Left cardiac atrium (tissue), 4 donors: Measurements from ENCODE around the gene MAP6D1. TPM values are rescaled to one million over a fixed set of nuclear protein-coding genes. Genes with fewer than 3 reads are reported as not detected.

Source experiments
- ATAC-seq, 2 donors: fragments of 200-7000 bp; cut with Tn5 transposase; one replicate each; pipeline ENCODE4 v1.9.1; 2020; ENCODE audit warnings: mild to moderate bottlenecking in 2 of 2, moderate library complexity in 2 of 2
- DNase-seq: peaks from one replicate; pipeline ENCODE4 v3.0.0-alpha.2; 2020
- intact Hi-C, 2 donors: fragments of 100-400 bp; cut with DNase I; formaldehyde crosslinking; loops; one replicate each; pipeline versions ENCODE4 v1.14.1 to v1.15.1; 2022 to 2023
- long read RNA-seq: library from polyadenylated mRNA; unstranded; transcript quantifications from one replicate; pipeline ENCODE4 v2.0.0, GENCODE V29; 2021
- total RNA-seq, 2 donors: library from RNA; stranded (reverse); fragmentation: NEBNext Ultra II Directional; extraction: Animal tissue kit (Norgen Biotek cat#: 25700); gene quantifications; one replicate each; pipeline ENCODE4 v1.2.1, GENCODE V29; 2021
- donor health status: DM: no; HTN: yes; CAD: no.
- donor health status: DM: no; HTN: yes; CAD: no; lungs with severe emphysema.
- donor health status: DM: yes; HTN: yes; CAD: no.
- donor health status: Dilated cardiomyopathy.

MAP6D1 gene
- 1 to 10 TPM; 2.0 to 2.2 TPM for total RNA-seq
- long read RNA-seq, partial matches to known transcripts = 0 of 1 reads
- long read RNA-seq, other reads (novel, unspliced or antisense) = 0 of 1 reads

DNA sequence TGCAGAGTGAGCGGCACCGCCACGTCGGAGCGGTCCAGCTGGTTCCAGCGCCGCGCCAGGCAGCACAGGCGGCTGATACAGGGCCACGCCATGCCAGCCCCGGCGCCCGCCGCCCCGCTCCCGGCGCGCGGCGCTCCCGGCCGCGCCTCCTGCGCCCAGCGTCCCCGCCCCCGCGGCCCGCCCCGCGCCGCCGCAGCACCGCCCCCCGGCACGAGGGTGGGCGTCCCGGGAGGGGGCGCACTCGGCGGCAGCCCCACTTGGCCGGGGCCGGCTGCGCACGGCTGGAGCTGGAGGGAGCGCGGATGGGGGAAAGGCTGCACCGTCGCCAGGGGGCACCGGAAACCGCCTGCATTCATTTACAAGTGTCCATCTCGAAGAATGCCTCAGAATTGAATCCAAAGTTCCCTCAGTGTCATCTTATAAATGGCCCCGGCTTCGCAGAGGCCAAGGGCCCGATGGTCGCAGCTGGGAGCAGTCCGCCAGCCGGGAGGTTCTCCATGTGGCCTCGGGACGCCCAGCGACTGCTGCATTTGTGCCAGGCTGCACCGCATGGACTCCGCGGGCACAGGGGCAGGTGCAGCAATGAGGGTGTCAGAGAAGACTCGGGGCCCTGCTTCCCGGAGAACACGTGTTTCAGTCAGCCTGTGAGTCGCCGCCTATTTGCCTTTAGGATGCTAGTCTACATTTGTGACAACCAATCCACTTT lies at the start of gene MAP6D1:
Gene MAP6D1 (minus strand): TSS at position 122 of the 706 bp plus-strand sequence. CDS start 30 bp downstream, at position 92.
- intact Hi-C loops = no loop called here
- peak; percentile 67 to 85 for ATAC-seq
- no peak for DNase-seq

DNA sequence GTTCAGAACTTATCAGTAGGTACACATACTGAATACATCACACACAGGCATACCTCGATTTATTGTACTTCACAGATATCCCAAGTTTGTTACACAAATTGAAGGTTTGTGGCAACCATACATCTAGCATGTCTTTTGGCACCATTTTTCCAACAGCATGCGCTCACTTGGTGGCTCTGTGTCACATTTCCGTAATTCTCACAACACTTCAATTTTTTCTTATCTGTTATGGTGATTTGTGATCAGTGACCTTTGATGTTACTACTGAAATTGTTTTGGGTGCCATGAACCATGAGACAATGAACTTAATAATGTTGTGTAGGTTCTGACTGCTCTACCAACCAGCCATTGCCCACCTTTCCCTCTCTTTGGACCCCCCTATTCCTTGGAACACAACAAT lies 48.5 kb upstream of the MAP6D1 start:
- no peak for DNase-seq
- ATAC-seq = no peak
- intact Hi-C loops = no loop called here

DNA sequence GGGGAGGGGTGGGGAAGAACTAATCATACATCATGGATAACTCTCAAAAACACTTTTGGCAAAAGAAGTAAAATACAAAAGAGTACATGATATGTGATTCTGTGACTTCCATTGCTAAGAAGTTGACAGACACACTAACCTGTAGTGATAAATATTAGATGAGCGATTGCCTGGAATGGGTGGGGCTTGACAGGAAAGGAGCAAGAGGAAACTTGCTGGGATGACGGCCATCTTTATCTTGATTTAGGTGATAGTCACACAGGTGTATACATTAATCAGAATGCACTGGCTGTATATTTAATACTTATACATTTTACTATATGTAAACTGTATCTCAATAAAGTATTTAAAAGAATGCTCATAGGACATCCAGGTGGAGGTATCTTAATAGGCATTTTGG lies 46.2 kb upstream of the MAP6D1 start:
- ATAC-seq (no peak), DNase-seq (no peak)
- intact Hi-C loops = no loop called here

DNA sequence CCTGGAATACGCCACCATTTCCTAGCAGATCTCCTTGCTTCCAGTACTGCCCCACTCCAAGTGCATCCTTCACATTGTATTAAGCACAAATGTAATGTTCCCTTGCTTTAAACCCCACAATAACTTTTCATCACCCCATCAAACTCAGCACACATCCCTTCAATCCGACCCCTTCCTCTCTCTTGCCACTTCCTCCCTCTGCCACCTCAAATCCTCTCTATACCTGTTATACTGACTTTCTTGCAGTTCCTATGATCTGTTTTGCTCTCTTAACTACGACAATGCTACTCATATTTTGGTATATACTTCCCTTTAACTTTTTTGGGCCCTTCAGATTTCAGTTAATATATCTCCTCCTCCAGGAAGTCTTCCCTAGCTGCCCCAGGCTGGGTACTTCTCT lies 45.2 kb upstream of the MAP6D1 start:
- DNase-seq = no peak
- intact Hi-C loops = no loop called here
- no peak for ATAC-seq

DNA sequence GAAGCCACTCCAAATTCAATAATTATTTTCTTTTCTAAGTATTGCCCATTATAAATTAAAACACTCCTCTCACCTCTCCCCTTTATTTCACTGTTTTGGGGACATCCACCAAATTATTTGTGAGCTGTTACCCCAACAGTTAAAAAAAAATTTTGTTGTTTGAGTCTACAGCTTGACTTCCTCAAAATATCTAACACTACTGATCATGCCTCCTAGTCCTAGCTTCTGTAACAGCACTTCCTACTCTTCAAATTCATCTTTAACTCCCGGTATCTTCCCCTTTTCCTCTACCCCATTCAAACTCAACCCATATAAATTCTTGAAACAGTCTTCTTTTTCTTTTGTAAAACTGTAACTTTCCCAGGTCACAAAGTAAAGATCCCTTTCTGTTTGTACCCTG lies 43.4 kb upstream of the MAP6D1 start:
- ATAC-seq = no peak
- intact Hi-C loops = no loop called here
- DNase-seq = no peak

DNA sequence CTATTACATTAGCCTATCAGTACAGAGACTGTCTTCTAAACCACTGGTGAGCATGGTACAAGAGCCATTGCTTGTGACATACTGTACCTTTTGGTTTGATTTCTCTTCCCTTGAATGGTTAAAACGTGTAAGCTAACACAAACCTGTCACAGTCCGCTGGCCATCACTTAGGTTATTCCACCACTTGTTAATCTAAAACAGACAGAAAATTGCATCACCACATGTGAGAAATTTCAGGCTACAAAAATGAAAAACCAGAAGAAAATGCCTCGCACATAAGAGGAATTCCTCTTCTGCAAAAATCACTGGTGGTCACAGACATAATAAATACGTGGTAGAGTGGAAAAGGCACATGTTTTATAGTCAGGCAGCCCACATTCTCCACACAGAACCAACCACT lies 37.2 kb upstream of the MAP6D1 start:
- DNase-seq = no peak
- intact Hi-C loops = no loop called here

DNA sequence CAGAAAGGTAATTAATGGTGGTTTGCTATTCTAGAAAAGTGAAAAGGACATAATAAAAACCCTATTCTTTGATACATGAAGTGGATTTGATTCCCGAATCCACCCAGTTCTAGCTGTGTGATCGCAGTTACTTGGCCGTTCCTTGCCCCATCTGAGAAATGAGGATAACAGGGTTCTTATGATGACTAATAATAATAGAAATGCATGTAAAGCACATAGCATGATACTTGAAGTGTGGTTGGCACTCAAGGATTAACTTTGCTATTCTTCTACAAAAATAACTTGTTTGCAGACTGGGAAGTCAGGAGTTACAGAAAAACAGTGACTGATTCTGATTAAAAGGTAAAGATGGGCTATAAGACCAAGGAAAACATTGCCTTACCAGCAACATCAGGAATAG lies 32.5 kb upstream of the MAP6D1 start:
- intact Hi-C loops = no loop called here
- DNase-seq (no peak), ATAC-seq (no peak)

More for the DNA sequence above, 37.2 kb upstream of the MAP6D1 start:
- no peak for ATAC-seq

DNA sequence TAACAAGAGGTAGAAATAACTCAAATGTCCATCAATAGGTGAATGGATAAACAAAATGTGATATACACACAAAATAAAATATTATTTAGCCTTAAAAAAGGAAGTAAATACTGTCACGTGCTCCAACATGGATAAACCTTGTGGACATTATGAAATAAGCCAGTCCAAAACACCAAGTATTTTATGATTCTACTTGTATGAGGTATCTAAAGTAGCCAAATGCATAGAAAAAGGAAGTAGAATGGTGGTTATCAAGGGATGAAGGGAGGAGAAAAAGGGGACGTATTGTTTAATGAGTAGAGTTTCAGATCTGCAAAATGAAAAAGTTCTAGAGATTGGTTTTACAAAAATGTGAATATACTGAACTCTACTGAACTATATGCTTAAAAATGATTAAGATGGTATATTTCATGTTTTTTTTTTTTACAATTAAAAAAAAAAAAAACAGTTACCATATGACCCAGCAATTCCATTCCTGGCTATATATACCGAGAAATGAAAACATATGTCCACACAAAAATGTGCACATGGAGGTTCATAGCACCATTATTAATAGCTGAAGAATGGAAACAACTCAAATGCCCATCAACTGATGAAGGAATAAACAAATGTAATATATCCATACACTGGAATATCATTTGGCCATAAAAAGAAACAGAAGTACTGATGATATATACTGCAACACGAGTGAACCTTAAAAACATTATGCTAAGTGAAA lies 29.1 kb upstream of the MAP6D1 start:
- intact Hi-C loops = no loop called here
- no peak for ATAC-seq
- DNase-seq = no peak

DNA sequence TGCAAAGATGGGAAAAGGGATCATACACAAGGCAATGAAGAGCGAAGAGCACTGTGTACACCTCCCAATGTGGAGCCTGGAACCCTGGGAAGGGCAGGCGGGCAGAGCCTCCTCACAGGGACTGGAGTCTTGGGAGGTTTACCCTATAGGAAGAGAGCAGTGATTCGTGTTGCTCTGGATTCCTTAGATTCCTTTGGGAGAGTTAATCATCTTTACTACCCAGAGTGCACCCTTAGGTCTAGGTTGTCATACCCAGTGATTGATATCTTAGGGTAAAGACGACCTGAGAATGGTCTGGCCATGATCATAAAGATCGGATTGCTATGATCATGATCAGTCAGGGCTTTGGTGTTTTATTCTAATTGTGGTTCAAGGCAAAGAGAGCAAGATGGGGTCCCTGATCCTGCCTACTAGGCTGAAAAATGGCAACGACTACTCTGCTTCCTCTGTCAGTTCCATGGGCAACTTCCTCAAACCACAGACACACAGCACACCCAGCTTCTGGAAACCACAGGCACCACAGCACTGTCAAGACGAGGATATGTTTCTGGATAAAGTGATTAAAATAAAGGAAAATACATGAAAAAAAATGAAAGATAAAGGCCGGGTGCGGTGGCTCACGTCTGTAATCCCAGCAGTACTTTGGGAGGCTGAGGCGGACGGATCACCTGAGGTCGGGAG lies 20.4 kb upstream of the MAP6D1 start:
- intact Hi-C loops = no loop called here
- ATAC-seq (peak in 1 of 2 donors; percentile 36), DNase-seq (no peak)

DNA sequence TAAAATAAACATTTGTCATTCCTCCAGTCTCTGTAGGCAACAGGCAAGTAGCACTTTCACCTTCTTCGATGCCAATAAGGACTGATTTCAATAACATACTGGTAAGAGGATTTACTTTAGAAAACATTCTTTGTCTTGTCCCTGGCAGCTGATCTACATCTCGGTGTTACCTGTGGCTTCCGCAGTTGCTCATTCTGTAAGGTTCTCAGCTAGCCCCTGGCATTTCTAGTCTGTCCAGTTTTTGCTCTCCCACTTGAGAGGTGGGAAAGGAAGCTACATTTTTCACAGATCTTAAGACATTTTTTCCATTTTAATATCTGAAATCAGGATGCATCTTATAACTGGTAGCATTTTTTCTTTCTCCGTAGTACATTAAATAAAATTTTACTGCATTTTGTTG lies 19.7 kb upstream of the MAP6D1 start:
- DNase-seq (no peak), ATAC-seq (no peak)
- intact Hi-C loops = no loop called here

DNA sequence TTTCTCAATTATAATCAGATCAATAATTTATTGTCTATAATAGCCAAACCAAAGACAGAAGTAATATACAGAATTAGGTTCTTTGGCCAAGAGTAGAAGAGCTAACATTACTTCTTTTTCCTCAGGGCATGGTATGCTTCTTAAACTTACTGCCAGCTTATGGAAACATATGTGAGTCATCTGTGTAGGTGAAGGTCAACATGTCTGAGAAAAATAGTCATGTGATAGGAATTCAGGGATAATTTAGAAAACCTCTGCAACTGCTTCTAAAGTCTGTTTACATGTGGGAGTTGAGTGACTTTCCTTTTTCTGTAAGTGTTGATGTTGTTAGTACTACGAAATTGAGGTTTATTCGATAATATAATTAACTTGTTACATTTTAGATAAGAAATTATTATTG lies 19.2 kb upstream of the MAP6D1 start:
- ATAC-seq (no peak), DNase-seq (no peak)
- intact Hi-C loops = no loop called here

DNA sequence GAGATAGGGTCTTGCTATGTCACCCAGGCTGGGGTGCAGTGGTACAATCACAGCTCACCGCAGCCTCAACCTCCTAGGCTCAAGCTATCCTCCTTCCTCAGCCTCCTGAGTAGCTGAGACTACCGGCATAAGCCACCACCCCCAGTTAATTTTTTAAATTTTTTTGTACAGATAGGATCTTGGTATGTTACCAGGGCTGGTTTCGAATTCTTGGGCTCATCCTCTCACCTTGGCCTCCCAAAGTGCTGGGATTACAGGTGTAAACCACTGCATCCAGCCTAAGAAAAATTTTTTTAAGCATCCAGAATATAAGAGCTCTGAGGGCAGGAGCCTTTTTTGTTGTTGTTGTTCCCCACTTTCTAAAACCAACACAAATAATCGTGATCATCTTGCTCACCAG lies 14.4 kb upstream of the MAP6D1 start:
- no peak for ATAC-seq
- intact Hi-C loops = no loop called here
- no peak for DNase-seq

DNA sequence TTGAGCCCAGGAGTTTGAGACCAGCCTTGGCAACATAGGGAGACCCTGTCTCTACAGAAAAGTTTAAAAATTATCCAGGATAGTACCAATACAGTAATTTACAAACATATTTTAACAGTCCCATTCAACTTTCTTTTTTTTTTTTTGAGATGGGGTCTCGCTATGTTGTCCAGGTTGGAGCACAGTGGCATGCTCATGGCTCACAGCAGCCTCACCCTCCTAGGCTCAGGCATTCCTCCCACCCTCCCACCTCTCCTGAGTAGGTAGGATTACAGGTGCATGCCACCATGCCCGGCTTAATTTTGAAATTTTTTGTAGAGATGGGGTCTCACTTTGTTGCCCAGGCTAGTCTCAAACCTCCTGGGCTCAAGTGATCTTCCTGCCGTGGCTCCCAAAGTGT lies 12.5 kb upstream of the MAP6D1 start:
- ATAC-seq (no peak), DNase-seq (no peak)
- intact Hi-C loops = no loop called here

DNA sequence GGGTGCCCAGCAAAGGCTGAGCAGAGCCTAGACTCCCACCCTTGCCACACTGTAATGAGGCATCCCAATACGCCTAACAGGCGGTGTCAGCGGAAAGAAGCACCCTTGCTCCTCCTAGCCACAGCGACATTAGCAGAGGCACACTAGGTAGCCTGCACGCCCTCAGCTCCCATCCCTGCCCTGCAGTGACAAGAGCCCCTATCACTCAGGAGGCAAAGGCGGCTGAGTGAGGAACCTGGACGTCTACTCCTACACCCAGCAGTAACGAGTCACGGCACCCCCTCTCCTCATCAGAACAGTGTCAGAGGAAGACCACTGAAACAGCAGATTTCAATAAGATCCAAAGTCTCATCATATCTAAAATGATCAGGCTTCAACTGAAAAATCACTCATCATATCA lies 12.0 kb upstream of the MAP6D1 start:
- intact Hi-C loops = no loop called here
- DNase-seq (no peak), ATAC-seq (no peak)

DNA sequence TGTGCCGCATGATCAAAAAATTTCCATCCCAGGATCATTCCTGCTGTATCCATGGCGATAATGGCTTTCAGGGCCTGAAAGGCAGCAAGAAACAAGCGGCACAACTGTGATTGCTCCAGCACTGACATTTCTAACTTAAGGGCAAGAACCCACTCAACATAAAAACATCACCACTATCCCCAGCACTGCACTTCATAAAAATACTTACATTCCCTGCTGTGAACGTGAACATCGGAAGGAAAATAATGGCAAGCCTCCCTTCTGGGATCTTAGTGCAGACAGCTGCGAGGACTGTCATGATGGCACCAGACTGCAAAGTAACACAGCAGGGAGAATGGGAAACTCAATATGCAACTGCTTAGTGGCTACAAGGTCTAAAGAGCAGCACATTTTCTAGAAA lies 8.1 kb upstream of the MAP6D1 start:
- DNase-seq (no peak), ATAC-seq (no peak)
- intact Hi-C loops = no loop called here

DNA sequence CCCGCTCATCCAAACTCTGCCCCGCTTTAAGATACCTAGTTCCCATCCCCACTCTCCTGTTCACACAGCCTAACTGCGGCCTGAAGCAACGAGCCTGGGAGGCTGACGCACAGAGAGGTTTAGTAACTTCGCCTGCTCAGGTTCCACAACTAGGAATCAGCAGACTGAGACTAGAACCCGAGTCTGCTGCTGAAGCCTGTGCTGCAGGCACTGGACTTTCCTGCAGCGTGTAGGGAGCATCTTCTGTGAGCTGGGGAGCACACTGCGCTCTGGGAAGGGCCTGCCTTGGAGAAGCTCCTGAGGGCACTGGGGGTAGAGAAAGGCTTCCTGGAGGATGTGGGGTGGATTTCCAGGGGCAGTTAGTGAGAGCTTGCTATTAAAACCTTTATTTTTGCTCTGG lies 4.8 kb upstream of the MAP6D1 start:
- intact Hi-C loops = no loop called here
- DNase-seq = no peak
- ATAC-seq = no peak

DNA sequence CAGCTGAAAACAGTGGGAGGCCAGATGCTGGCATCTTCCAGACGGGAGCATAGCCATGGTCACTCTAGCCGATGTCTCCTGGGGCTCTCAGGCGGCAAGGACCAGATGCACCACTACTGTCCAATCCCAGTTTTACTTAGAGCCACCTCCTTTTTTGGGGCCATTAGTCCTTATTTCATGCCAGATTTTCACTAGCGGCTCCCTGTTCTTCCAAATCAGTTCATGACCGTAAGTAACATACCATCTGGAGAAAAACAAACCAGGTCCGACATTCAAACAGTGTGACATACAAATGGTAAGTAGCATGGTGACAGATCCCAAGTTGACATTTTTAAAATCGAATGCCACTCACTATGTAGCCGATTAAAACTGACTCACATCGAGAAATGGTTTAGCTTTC lies 4.1 kb upstream of the MAP6D1 start:
- DNase-seq (no peak), ATAC-seq (no peak)
- intact Hi-C loops = no loop called here

DNA sequence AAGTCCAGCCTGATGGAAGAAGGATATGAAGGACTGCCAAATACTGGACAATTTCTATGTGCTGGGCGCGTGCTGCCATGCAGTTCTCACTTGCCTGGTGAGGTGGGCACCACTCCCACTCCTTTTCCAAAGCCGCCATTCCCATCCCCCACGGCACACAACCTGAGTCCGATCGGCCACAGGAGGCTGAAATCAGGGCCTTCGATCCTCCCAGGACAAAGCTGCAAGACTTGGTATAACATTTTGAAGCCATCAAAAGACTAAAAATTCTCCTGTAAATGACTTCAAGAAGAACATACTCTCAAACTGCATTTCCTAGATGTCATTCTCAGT lies 3.1 kb upstream of the MAP6D1 start:
- no peak for ATAC-seq
- no peak for DNase-seq
- intact Hi-C loops = no loop called here

DNA sequence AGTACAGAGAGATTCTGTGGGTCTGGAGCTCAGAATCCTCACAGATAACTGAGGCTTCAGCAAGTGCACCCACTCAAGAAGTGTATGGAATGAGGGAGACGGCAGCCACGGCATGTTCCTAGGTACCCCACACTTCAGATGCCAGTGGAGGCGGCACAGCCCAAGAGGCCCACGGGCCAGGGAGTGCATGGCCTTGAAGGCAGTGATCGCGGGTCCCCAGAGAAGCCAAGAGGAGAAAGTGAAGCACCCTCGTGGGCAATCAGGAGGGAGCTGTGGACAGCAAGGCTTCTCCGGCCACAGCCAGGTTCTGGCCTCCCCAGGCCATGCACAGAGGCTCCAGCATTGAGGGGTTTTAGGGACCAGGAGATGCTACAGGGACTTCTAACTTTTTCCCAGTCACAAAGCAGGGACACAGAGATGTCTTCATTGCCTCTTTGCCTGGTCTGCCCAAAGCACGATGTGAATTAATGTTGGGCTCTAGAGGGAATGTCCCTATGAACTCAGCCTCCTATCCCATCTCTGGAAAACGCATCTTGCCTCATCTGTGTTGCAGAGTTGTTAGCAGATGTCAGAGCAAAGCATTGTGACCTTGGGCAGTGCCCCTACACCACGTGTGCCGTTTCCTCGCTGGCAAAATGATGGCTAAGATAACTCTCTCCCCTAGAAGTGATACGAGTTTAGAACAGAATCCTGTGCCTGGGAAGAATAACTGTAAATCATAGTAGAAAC lies 2.6 kb upstream of the MAP6D1 start:
- intact Hi-C loops = no loop called here
- ATAC-seq = no peak

More for the DNA sequence above, 2.6 kb upstream of the MAP6D1 start:
- DNase-seq = no peak
